Tibial artery (tissue), 4 donors: ENCODE data around the gene TRMT2A.

Source experiments
- DNase-seq, 2 donors: peaks; one replicate each; pipeline ENCODE4 v3.0.0-alpha.2; 2019
- H3K27ac ChIP-seq, 2 donors: fragments of 200-600 bp; sonication (generic) in 1 of 2; 1 replicate in 1 of 2; 2 replicates in 1 of 2; pipeline ENCODE4 v1.5.1; 2018 to 2019; ENCODE audit warnings: mild to moderate bottlenecking in 1 of 2
- H3K27me3 ChIP-seq, 2 donors: fragments of 200-600 bp; sonication (generic) in 1 of 2; one replicate each; pipeline versions ENCODE4 v1.5.1 to v1.6.0; 2016 to 2019
- H3K36me3 ChIP-seq, 3 donors: fragments of 200-600 bp; sonication (generic) in 2 of 3; one replicate each; pipeline ENCODE4 v1.5.1; 2016 to 2019; ENCODE audit warnings: mild to moderate bottlenecking in 2 of 3
- H3K4me1 ChIP-seq, 4 donors: fragments of 200-600 bp; sonication (generic) in 2 of 4; 1 replicate in 3 of 4; 2 replicates in 1 of 4; pipeline ENCODE4 v1.5.1; 2016 to 2019
- H3K4me3 ChIP-seq, 2 donors: fragments of 200-600 bp; sonication (generic) in 1 of 2; 1 replicate in 1 of 2; 2 replicates in 1 of 2; pipeline ENCODE4 v1.5.1; 2018 to 2019; ENCODE audit warnings: mild to moderate bottlenecking in 2 of 2
- H3K9me3 ChIP-seq, 3 donors: fragments of 200-600 bp; sonication (generic) in 1 of 3; one replicate each; pipeline ENCODE4 v1.5.1; 2016 to 2019
- intact Hi-C: fragments of 100-400 bp; cut with DNase I; formaldehyde crosslinking; loops from one replicate; pipeline ENCODE4 v1.15.0; 2023; ENCODE audit warnings: low total_unique reads
- TF ChIP-seq, protein P1 (sequence below), 2 experiments: fragments of 200-600 bp in 1 of 2; fragments of 450-650 bp in 1 of 2; IDR thresholded peaks; one replicate each; pipeline ENCODE4 v1.5.1; 2017 to 2019; ENCODE audit warnings: antibody characterized with exemption in 2 of 2, mild to moderate bottlenecking in 1 of 2, moderate library complexity in 1 of 2

TRMT2A gene

DNA sequence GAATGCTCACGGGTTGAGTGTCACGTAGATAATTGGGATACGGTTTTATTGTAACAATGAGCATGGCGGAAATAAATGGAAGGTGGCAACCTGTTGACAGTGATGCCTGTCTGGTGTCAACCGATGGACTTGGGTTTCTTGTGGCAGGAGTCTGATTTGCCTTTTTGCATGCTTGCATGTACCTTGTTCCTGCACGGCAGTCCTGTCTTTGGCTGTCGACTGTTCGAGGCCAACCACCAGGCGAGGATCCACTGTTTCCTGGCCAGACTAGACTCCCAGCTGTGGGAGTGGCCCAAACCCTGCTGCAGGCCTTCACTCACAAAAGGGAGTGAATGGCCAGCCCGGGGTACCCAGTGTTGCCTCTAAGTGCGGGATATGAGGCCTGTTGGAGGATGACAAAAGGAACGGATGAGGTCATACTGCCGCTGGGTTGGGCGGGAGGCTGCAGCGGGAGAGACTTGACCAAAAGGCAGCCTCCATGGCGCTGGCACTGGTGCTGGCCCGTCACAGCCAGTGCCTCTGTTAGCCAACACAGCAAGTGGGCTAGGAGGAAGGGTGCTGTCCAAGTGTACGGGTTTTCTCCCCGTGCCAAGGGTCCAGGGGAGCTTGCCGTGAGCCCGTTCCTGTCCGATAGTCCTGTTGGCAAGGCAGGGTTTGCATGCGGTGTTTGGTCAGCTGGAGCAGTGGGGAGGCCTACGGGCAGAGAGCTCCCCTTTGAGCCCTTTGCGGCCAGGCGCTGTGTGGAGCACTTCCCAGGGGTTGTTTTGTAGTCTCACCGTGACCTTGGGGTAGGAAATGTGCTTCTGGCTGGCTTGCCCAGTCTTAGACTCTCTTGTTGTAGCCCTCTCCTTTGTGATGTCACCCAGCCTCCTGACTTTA is 36.0 kb downstream of the TRMT2A start:
- H3K4me3 ChIP-seq, result peak overlapping the region; percentile 76 to 86
- TF ChIP-seq, protein P1, sequence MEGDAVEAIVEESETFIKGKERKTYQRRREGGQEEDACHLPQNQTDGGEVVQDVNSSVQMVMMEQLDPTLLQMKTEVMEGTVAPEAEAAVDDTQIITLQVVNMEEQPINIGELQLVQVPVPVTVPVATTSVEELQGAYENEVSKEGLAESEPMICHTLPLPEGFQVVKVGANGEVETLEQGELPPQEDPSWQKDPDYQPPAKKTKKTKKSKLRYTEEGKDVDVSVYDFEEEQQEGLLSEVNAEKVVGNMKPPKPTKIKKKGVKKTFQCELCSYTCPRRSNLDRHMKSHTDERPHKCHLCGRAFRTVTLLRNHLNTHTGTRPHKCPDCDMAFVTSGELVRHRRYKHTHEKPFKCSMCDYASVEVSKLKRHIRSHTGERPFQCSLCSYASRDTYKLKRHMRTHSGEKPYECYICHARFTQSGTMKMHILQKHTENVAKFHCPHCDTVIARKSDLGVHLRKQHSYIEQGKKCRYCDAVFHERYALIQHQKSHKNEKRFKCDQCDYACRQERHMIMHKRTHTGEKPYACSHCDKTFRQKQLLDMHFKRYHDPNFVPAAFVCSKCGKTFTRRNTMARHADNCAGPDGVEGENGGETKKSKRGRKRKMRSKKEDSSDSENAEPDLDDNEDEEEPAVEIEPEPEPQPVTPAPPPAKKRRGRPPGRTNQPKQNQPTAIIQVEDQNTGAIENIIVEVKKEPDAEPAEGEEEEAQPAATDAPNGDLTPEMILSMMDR (IDR thresholded peaks at IDR 0.05), result no peak
- H3K9me3 ChIP-seq, result no peaks in the 10 kb centered on the region
- no peaks in the 10 kb centered on the region for H3K27me3 ChIP-seq
- peaks cover 6 to 54% (median 39%) of the 10 kb centered on the region in 4 donors for H3K4me1 ChIP-seq
- DNase-seq, result peak in 1 of 2 donors; percentile 67
- peaks cover 4 to 8% (median 5%) of the 10 kb centered on the region in 3 donors for H3K36me3 ChIP-seq
- intact Hi-C loops, result no loop called here
- peak overlapping the region; percentile 82 to 83 for H3K27ac ChIP-seq

DNA sequence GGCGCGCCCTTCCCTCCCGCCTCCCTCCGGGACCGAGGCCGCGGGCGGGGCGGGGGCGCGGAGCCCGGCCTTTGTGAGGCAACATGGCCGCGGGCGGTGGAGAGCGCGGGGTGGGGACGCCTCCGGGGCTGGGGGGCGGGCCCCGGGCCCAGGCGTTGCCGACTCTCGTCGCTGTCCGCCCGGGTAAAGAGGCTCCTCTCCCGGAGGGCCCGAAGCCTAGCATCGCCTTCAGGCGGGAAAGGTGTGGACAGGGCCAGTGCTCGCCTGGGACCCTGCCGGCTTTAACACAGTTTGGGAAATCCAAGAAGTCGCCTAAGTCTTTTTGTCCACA is 36.6 kb downstream of the TRMT2A start:
- TF ChIP-seq, protein P1 (IDR thresholded peaks at IDR 0.05), result no peak
- Histone ChIP-seq H3K4me1 (peaks cover 6 to 54% (median 39%) of the 10 kb centered on the region in 4 donors), H3K9me3 (no peaks in the 10 kb centered on the region), H3K36me3 (peaks cover 0 to 3% (median 0%) of the 10 kb centered on the region in 3 donors), H3K27me3 (no peaks in the 10 kb centered on the region), H3K4me3 (peak overlapping the region; percentile 76 to 86), H3K27ac (peak overlapping the region; percentile 82 to 83)
- DNase-seq, result peak; percentile 51 to 75
- intact Hi-C loops, result no loop called here

DNA sequence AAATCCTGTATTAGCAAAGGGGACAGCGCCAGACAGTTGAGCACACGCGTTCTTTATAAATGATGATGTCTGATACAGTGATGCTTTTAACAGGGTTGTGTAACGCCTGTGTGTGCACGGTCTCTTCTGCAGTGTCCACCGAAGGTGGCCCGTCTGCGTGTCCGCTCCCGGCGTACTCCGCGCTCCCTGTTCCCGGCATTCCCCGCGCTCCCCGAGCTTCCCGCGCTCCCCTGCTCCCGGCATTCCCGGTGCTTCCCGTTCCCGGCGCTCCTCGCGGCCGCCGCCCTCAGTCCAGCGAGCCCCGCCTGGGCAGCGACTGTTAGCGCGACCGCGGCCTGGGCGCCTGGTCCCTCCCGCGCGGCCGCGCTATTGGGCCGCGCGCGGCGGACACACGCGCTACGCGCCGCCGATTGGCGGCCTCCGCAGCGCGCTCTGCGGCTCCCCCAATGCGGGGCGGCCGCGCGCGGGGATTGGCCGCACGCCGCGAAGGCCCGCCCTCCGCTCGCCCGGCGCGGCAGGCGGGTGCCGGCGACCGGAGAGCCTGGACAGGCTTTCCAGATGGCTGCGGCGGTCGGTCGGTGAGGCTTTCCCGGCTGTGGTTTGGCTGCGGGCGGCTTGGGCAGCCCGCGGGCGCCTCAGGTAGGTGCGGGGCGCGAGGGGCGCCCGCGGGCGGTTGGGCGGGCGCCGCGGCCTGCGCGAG is 37.1 kb downstream of the TRMT2A start, which contains the start of gene DGCR8:
Gene DGCR8, plus strand, starts transcription at position 497 of the 700 bp plus-strand sequence. CDS start 5,723 bp downstream, outside the sequence.
- intact Hi-C loops, result no loop called here
- peak within 1 kb of the TSS; percentile 76 to 86 for H3K4me3 ChIP-seq
- peak within 1 kb of the TSS; percentile 83 to 91 for H3K27ac ChIP-seq
- DNase-seq, result peak; percentile 91 to 97
- no peaks in the 10 kb centered on the region for H3K9me3 ChIP-seq
- H3K36me3 ChIP-seq, result peaks cover 0 to 3% (median 0%) of the 10 kb centered on the region in 3 donors
- no peaks in the 10 kb centered on the region for H3K27me3 ChIP-seq
- TF ChIP-seq, protein P1 (IDR thresholded peaks at IDR 0.05), result no peak
- H3K4me1 ChIP-seq, result peaks cover 2 to 50% (median 37%) of the 10 kb centered on the region in 4 donors

DNA sequence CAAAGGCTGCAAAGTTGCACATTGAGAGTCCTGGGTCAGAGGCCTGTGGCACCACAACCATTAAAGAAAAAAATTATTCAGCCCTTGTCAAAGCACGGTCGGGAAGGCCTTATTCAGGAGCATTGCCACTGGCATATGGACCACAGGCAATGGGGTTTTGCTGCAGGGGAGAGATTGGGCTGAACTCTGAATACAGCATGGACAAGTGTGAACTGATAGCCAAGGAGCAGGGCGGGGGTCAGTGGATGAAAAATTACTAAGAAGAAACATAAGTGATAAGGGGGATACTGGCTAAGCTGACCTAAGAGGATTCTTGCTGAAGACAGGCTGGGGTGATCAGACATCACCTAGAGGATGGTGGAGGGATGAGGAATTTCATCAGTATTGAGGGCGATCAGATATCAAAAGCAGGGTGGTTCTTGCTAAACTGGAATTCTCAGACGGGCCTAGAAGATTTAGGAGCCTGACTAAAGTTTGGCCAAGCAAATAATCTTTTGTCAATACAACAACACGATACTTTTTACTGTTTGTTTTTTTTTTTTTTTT is 40.3 kb downstream of the TRMT2A start:
- TF ChIP-seq, protein P1 (IDR thresholded peaks at IDR 0.05), result no peak
- no peaks in the 10 kb centered on the region for H3K9me3 ChIP-seq
- H3K27ac ChIP-seq, result no peak overlapping the region
- H3K27me3 ChIP-seq, result no peaks in the 10 kb centered on the region
- peaks cover 0 to 18% (median 11%) of the 10 kb centered on the region in 4 donors for H3K4me1 ChIP-seq
- no peak for DNase-seq
- H3K4me3 ChIP-seq, result no peak overlapping the region
- intact Hi-C loops, result no loop called here
- no peaks in the 10 kb centered on the region for H3K36me3 ChIP-seq

DNA sequence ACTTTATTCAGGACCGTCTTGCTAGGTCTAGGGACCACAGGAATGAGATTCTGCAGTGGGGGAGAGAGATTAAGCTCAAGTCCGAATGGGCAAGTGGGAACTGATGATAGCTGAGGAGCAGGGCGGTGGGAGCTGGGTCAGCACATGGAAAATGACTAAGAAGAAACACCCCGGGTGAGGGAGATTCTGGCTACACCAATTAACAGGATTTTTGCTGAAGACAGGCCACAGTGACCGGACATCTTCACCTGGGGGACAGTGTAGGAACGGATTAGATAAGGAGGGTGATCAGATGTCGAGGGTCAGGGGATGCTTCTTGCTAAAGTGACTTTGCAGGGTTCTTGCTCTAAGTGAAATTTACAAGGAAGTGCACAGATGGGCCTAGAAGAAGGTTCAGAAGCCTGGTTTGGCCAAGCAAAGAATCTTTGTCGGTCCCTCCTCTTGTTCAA is 45.5 kb downstream of the TRMT2A start:
- TF ChIP-seq, protein P1 (IDR thresholded peaks at IDR 0.05), result no peak
- no peak overlapping the region for H3K27ac ChIP-seq
- intact Hi-C loops, result no loop called here
- H3K27me3 ChIP-seq, result no peaks in the 10 kb centered on the region
- no peaks in the 10 kb centered on the region for H3K4me1 ChIP-seq
- no peak overlapping the region for H3K4me3 ChIP-seq
- no peaks in the 10 kb centered on the region for H3K36me3 ChIP-seq
- DNase-seq, result no peak
- no peaks in the 10 kb centered on the region for H3K9me3 ChIP-seq
